Esophagus squamous epithelium (tissue), 4 donors: ENCODE results near the gene RBM33.

Experiments
- CTCF ChIP-seq, 6 experiments: fragments of 450-650 bp in 4 of 6; fragments of 200-600 bp in 2 of 6; sonication (generic) in 2 of 6; IDR thresholded peaks; one replicate each; pipeline ENCODE4 v1.5.1; 2016 to 2019; ENCODE audit warnings: antibody characterized with exemption in 6 of 6, mild to moderate bottlenecking in 4 of 6, moderate library complexity in 4 of 6
- POLR2A ChIP-seq, 4 donors: fragments of 450-650 bp; IDR thresholded peaks; one replicate each; pipeline ENCODE4 v1.6.1; 2017; ENCODE audit warnings: antibody characterized with exemption in 4 of 4, mild to moderate bottlenecking in 4 of 4, moderate library complexity in 3 of 4

GRCh38 chr7:155820788-155821187 lies 176.3 kb downstream of the RBM33 start:
- TF ChIP-seq CTCF (IDR thresholded peaks at IDR 0.05) (no peak), POLR2A (IDR thresholded peaks at IDR 0.05) (no peak)
